HEK293T (cell line): ENCODE measurements around the gene PRR23B.

ENCODE experiments used
- CTCF ChIA-PET: fragments of 350-600 bp; formaldehyde crosslinking; extraction: SDS; loops from one replicate; lab custom pipeline; 2021; ENCODE audit warnings: antibody characterized with exemption, inconsistent platforms; lab: Yijun Ruan, JAX
- POLR2A ChIA-PET: fragments of 350-600 bp; formaldehyde crosslinking; extraction: SDS; loops from one replicate; lab custom pipeline; 2020; ENCODE audit warnings: antibody characterized with exemption, inconsistent platforms; lab: Yijun Ruan, JAX
- DNase-seq: peaks from one replicate; pipeline ENCODE4 v3.0.0; 2012; ENCODE audit warnings: mixed read lengths; ENCODE audit errors: extremely low spot score
- ARNT ChIP-seq: fragments of 450-650 bp; IDR thresholded peaks from 2 replicates; pipeline ENCODE4 v1.6.1; 2017; ENCODE audit warnings: mild to moderate bottlenecking
- BHLHE40 ChIP-seq: fragments of 450-650 bp; IDR thresholded peaks from 2 replicates; pipeline ENCODE4 v1.6.1; 2016; ENCODE audit warnings: mild to moderate bottlenecking, moderate library complexity, borderline replicate concordance
- CTBP1 ChIP-seq: fragments of 450-650 bp; IDR thresholded peaks from 2 replicates; pipeline ENCODE4 v1.6.1; 2016; ENCODE audit warnings: borderline replicate concordance
- ELF4 ChIP-seq: fragments of 450-650 bp; IDR thresholded peaks from 2 replicates; pipeline ENCODE4 v1.6.1; 2017; ENCODE audit warnings: antibody characterized with exemption
- FOXA1 ChIP-seq: fragments of 450-650 bp; IDR thresholded peaks from 2 replicates; pipeline ENCODE4 v1.6.1; 2016; ENCODE audit warnings: mild to moderate bottlenecking
- FOXK2 ChIP-seq: fragments of 450-650 bp; IDR thresholded peaks from 2 replicates; pipeline ENCODE4 v1.6.1; 2016; ENCODE audit warnings: mild to moderate bottlenecking
- FOXM1 ChIP-seq: fragments of 450-650 bp; IDR thresholded peaks from 2 replicates; pipeline ENCODE4 v1.6.1; 2017; ENCODE audit warnings: mild to moderate bottlenecking, borderline replicate concordance
- HDGF ChIP-seq: fragments of 450-650 bp; IDR thresholded peaks from 2 replicates; pipeline ENCODE4 v1.6.1; 2017; ENCODE audit warnings: antibody characterized with exemption, borderline replicate concordance
- L3MBTL2 ChIP-seq: fragments of 450-650 bp; conservative IDR thresholded peaks from 2 replicates; pipeline ENCODE4 v1.6.1; 2016; ENCODE audit warnings: mild to moderate bottlenecking
- LEF1 ChIP-seq: fragments of 450-650 bp; IDR thresholded peaks from 2 replicates; pipeline ENCODE4 v1.6.1; 2017; ENCODE audit warnings: mild to moderate bottlenecking, borderline replicate concordance
- NFRKB ChIP-seq: fragments of 450-650 bp; IDR thresholded peaks from 2 replicates; pipeline ENCODE4 v1.6.1; 2016; ENCODE audit warnings: mild to moderate bottlenecking, moderate library complexity
- PKNOX1 ChIP-seq: fragments of 450-650 bp; IDR thresholded peaks from 2 replicates; pipeline ENCODE4 v1.6.1; 2016
- SP1 ChIP-seq: fragments of 450-650 bp; IDR thresholded peaks from 2 replicates; pipeline ENCODE4 v1.6.1; 2017
- SUZ12 ChIP-seq: fragments of 450-650 bp; IDR thresholded peaks from 2 replicates; pipeline ENCODE4 v1.6.1; 2016; ENCODE audit warnings: mild to moderate bottlenecking
- TARDBP ChIP-seq: fragments of 450-650 bp; IDR thresholded peaks from 2 replicates; pipeline ENCODE4 v1.6.1; 2016
- ZNF384 ChIP-seq: fragments of 450-650 bp; IDR thresholded peaks from 2 replicates; pipeline ENCODE4 v1.6.1; 2016

Gene PRR23B

GRCh38 chr3:138976047-138976446 is 44.7 kb downstream of the PRR23B start:
- TF ChIP-seq ELF4 (no peak), HDGF (no peak), L3MBTL2 (no peak), LEF1 (no peak)
- CTCF ChIA-PET: no interaction called here
- POLR2A ChIA-PET: interaction anchor here (0.6 kb wide), 1 partner anchor 525 kb away, joined by 3 read pairs; no protein-coding TSS in a partner anchor
- no peak for DNase-seq

- ChIA-PET CTCF (no interaction called here), POLR2A (interaction anchor here (0.6 kb wide), 1 partner anchor 525 kb away, joined by 3 read pairs; no protein-coding TSS in a partner anchor)
- TF ChIP-seq SUZ12: no peak
- TF ChIP-seq CTBP1: no peak
- TF ChIP-seq LEF1: no peak
- TF ChIP-seq ELF4: no peak
- DNase-seq: no peak
Measured at GRCh38 chr3:138975351-138975750, 45.4 kb downstream of the PRR23B start.

GRCh38 chr3:138974462-138974861 is 46.3 kb downstream of the PRR23B start:
- DNase-seq: no peak
- CTCF ChIA-PET: no interaction called here
- POLR2A ChIA-PET: no interaction called here
- TF ChIP-seq FOXA1 (no peak), NFRKB (no peak), FOXM1 (no peak), PKNOX1 (no peak), LEF1 (no peak), BHLHE40 (no peak), SUZ12 (no peak), ZNF384 (no peak), ARNT (no peak), SP1 (no peak), HDGF (no peak), CTBP1 (no peak), ELF4 (no peak), FOXK2 (no peak), L3MBTL2 (no peak), TARDBP (no peak)

GRCh38 chr3:138972941-138973340 is 47.8 kb downstream of the PRR23B start:
- POLR2A ChIA-PET: no interaction called here
- no peak for DNase-seq
- TF ChIP-seq SUZ12 (no peak), TARDBP (no peak), LEF1 (no peak), HDGF (no peak), ARNT (no peak), SP1 (no peak), FOXA1 (no peak), FOXM1 (no peak), ZNF384 (no peak), NFRKB (no peak)
- CTCF ChIA-PET: no interaction called here

- DNase-seq: no peak
- POLR2A ChIA-PET: no interaction called here
- CTCF ChIA-PET: no interaction called here
- TF ChIP-seq FOXK2 (no peak), L3MBTL2 (no peak), ZNF384 (no peak), ELF4 (no peak), FOXA1 (no peak), SP1 (no peak), ARNT (no peak), LEF1 (no peak), HDGF (no peak), BHLHE40 (no peak), FOXM1 (no peak), NFRKB (no peak), CTBP1 (no peak), PKNOX1 (no peak), TARDBP (no peak), SUZ12 (no peak)
Measured at GRCh38 chr3:138971766-138972320, 48.9 kb downstream of the PRR23B start.
